ENCODE data around the gene BRINP2.

Gene BRINP2

DNA sequence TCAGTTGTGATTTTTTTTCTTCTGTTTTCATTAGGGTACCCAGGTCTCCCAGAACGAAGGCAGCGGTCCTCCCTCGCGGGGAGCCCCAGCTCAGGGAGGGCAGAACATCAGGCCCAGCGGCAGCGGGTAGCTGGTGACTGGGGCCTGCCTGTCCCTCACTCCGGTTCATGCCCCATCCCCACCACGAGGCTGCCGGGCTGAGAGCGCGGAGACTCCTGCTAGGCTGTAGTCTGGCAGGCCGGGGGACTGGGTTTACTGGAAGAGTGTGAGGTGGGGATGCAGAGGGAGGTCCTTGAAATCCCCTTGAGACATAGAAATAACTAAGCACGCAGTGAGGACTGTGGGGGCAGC, 10.5 kb downstream of the BRINP2 start:
- TF ChIP-seq TOX (CRISPR knock-in tag; IDR thresholded peaks at IDR 0.05; ENCODE audit: borderline replicate concordance) (no peak), ZNF70 (CRISPR knock-in tag; IDR thresholded peaks at IDR 0.05) (no peak), ZNF565 (CRISPR knock-in tag; conservative IDR thresholded peaks at IDR 0.05; ENCODE audit: low read depth) (no peak), BACH2 (CRISPR knock-in tag; IDR thresholded peaks at IDR 0.05; ENCODE audit: borderline replicate concordance) (no peak), OSR1 (CRISPR knock-in tag; IDR thresholded peaks at IDR 0.05) (no peak), ESRRG (CRISPR knock-in tag; IDR thresholded peaks at IDR 0.05) (no peak), ZNF8 (CRISPR knock-in tag; IDR thresholded peaks at IDR 0.05) (no peak), RARB (CRISPR knock-in tag; IDR thresholded peaks at IDR 0.05) (no peak), ARNTL (CRISPR knock-in tag; IDR thresholded peaks at IDR 0.05; ENCODE audit: borderline replicate concordance, low read depth) (no peak), PPARA (CRISPR knock-in tag; IDR thresholded peaks at IDR 0.05; ENCODE audit: borderline replicate concordance) (no peak), SNAI2 (CRISPR knock-in tag; IDR thresholded peaks at IDR 0.05) (no peak)
- TF ChIP-seq, protein P1, sequence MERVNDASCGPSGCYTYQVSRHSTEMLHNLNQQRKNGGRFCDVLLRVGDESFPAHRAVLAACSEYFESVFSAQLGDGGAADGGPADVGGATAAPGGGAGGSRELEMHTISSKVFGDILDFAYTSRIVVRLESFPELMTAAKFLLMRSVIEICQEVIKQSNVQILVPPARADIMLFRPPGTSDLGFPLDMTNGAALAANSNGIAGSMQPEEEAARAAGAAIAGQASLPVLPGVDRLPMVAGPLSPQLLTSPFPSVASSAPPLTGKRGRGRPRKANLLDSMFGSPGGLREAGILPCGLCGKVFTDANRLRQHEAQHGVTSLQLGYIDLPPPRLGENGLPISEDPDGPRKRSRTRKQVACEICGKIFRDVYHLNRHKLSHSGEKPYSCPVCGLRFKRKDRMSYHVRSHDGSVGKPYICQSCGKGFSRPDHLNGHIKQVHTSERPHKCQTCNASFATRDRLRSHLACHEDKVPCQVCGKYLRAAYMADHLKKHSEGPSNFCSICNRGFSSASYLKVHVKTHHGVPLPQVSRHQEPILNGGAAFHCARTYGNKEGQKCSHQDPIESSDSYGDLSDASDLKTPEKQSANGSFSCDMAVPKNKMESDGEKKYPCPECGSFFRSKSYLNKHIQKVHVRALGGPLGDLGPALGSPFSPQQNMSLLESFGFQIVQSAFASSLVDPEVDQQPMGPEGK (CRISPR knock-in tag; IDR thresholded peaks at IDR 0.05; ENCODE audit: borderline replicate concordance), result no peak
- TF ChIP-seq, protein P2, sequence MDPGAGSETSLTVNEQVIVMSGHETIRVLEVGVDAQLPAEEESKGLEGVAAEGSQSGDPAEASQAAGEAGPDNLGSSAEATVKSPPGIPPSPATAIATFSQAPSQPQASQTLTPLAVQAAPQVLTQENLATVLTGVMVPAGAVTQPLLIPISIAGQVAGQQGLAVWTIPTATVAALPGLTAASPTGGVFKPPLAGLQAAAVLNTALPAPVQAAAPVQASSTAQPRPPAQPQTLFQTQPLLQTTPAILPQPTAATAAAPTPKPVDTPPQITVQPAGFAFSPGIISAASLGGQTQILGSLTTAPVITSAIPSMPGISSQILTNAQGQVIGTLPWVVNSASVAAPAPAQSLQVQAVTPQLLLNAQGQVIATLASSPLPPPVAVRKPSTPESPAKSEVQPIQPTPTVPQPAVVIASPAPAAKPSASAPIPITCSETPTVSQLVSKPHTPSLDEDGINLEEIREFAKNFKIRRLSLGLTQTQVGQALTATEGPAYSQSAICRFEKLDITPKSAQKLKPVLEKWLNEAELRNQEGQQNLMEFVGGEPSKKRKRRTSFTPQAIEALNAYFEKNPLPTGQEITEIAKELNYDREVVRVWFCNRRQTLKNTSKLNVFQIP (CRISPR knock-in tag; IDR thresholded peaks at IDR 0.05; ENCODE audit: borderline replicate concordance, low read depth), result no peak
- peak; percentile 24 for ATAC-seq

DNA sequence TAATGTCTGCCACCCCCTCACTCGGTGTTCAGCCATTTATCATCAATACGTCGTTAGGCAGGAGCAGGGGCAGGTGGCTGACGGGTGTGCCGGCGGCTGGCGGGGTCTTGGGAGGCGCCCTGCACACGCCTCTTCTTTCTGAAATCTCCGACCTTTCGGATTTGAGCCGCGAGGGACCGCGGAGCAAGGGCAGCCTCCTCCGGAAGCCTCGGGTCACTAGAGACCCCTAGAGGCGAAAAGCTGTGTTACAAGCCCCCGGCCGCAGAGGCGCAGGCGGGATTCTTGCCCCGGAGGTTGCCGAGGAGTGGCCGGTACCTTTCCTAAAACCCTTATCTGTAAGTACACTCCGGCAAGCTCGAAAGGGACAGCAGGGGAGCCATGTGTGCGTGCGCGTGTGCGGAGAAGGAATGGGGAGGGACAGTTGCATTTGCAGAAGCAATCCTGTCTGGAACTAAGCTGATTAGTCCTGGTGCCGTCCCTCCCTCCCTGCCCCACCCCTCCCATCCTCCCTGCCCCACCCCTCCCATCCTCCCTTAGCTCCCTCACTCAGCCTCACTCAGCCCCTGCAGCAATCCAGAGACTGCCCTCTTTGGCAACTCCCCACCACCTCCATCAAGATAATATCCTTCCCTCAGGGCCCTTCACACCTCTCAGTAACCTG, 11.0 kb downstream of the BRINP2 start:
- TF ChIP-seq ZNF8 (CRISPR knock-in tag; IDR thresholded peaks at IDR 0.05) (no peak), TCF4 (CRISPR knock-in tag; IDR thresholded peaks at IDR 0.05; ENCODE audit: borderline replicate concordance) (no peak), BACH2 (CRISPR knock-in tag; IDR thresholded peaks at IDR 0.05; ENCODE audit: borderline replicate concordance) (no peak), ZC3H10 (CRISPR knock-in tag; IDR thresholded peaks at IDR 0.05) (no peak), ESRRG (CRISPR knock-in tag; IDR thresholded peaks at IDR 0.05) (no peak), ZNF565 (CRISPR knock-in tag; conservative IDR thresholded peaks at IDR 0.05; ENCODE audit: low read depth) (no peak), OSR1 (CRISPR knock-in tag; IDR thresholded peaks at IDR 0.05) (no peak), RARB (CRISPR knock-in tag; IDR thresholded peaks at IDR 0.05) (no peak), ZFP30 (CRISPR knock-in tag; IDR thresholded peaks at IDR 0.05) (no peak), ZFP3 (CRISPR knock-in tag; IDR thresholded peaks at IDR 0.05) (no peak), GLIS3 (CRISPR knock-in tag; IDR thresholded peaks at IDR 0.05) (no peak), TOX (CRISPR knock-in tag; IDR thresholded peaks at IDR 0.05; ENCODE audit: borderline replicate concordance) (no peak), ZNF70 (CRISPR knock-in tag; IDR thresholded peaks at IDR 0.05) (no peak), ISL1 (CRISPR knock-in tag; IDR thresholded peaks at IDR 0.05) (no peak), SNAI2 (CRISPR knock-in tag; IDR thresholded peaks at IDR 0.05) (no peak), CSDC2 (CRISPR knock-in tag; IDR thresholded peaks at IDR 0.05) (no peak)
- TF ChIP-seq, protein P3, sequence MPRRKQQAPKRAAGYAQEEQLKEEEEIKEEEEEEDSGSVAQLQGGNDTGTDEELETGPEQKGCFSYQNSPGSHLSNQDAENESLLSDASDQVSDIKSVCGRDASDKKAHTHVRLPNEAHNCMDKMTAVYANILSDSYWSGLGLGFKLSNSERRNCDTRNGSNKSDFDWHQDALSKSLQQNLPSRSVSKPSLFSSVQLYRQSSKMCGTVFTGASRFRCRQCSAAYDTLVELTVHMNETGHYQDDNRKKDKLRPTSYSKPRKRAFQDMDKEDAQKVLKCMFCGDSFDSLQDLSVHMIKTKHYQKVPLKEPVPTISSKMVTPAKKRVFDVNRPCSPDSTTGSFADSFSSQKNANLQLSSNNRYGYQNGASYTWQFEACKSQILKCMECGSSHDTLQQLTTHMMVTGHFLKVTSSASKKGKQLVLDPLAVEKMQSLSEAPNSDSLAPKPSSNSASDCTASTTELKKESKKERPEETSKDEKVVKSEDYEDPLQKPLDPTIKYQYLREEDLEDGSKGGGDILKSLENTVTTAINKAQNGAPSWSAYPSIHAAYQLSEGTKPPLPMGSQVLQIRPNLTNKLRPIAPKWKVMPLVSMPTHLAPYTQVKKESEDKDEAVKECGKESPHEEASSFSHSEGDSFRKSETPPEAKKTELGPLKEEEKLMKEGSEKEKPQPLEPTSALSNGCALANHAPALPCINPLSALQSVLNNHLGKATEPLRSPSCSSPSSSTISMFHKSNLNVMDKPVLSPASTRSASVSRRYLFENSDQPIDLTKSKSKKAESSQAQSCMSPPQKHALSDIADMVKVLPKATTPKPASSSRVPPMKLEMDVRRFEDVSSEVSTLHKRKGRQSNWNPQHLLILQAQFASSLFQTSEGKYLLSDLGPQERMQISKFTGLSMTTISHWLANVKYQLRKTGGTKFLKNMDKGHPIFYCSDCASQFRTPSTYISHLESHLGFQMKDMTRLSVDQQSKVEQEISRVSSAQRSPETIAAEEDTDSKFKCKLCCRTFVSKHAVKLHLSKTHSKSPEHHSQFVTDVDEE (CRISPR knock-in tag; IDR thresholded peaks at IDR 0.05), result no peak
- TF ChIP-seq, protein P2 (CRISPR knock-in tag; IDR thresholded peaks at IDR 0.05; ENCODE audit: borderline replicate concordance, low read depth), result no peak
- ATAC-seq, result peak; percentile 96

DNA sequence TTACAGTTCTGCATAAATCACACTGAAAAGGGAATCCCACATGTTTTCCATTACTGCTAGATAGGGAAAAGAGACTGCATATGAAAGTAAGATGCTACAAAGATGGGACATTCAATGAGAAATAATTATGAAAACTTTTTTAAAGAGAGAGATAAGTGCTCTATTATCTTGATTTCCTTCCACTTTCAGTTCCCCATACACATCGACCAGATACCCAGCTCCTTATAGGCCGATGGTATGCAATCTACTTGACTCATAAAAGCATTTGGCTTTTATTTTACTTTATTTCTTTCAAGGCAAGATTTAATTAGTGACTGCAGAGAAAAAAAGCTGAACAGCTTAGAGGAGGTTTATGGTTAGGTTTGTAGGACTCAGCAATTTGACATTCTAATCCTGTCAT, 13.1 kb downstream of the BRINP2 start:
- TF ChIP-seq ZC3H10 (CRISPR knock-in tag; IDR thresholded peaks at IDR 0.05) (no peak), PPARA (CRISPR knock-in tag; IDR thresholded peaks at IDR 0.05; ENCODE audit: borderline replicate concordance) (no peak), TOX (CRISPR knock-in tag; IDR thresholded peaks at IDR 0.05; ENCODE audit: borderline replicate concordance) (no peak), ESRRG (CRISPR knock-in tag; IDR thresholded peaks at IDR 0.05) (no peak), ISL1 (CRISPR knock-in tag; IDR thresholded peaks at IDR 0.05) (peak; percentile 59), BACH2 (CRISPR knock-in tag; IDR thresholded peaks at IDR 0.05; ENCODE audit: borderline replicate concordance) (no peak), CSDC2 (CRISPR knock-in tag; IDR thresholded peaks at IDR 0.05) (no peak), TCF4 (CRISPR knock-in tag; IDR thresholded peaks at IDR 0.05; ENCODE audit: borderline replicate concordance) (peak; percentile 70)
- ATAC-seq, result no peak
